OCI-LY1 (cell line): ENCODE data around the gene ADCY2.

Experiments used
- H2AFZ ChIP-seq: fragments of 200-600 bp; sonication (generic), shearing (Covaris generic); 2 replicates; pipeline ENCODE4 v1.6.0; 2014; ENCODE audit warnings: antibody characterized with exemption, mild to moderate bottlenecking, low read length
- H3F3A ChIP-seq: fragments of 200-600 bp; sonication (generic), shearing (Covaris generic); 2 replicates; pipeline ENCODE4 v1.6.0; 2014; ENCODE audit warnings: mild to moderate bottlenecking, antibody characterized with exemption, low read length, moderate library complexity; ENCODE audit not compliant: insufficient read depth
- H3K27ac ChIP-seq: fragments of 200-600 bp; sonication (generic); 2 replicates; pipeline ENCODE4 v1.5.1; 2014; ENCODE audit warnings: low read length, mixed run types, mild to moderate bottlenecking, low read depth; ENCODE audit not compliant: poor library complexity, severe bottlenecking
- H3K27me3 ChIP-seq: fragments of 200-600 bp; sonication (generic); 2 replicates; pipeline ENCODE4 v1.6.0; 2014; ENCODE audit warnings: antibody characterized with exemption, mild to moderate bottlenecking, low read length, moderate library complexity; ENCODE audit not compliant: insufficient read depth
- H3K36me3 ChIP-seq: fragments of 200-600 bp; sonication (generic); 2 replicates; pipeline ENCODE4 v1.6.1; 2014; ENCODE audit warnings: mild to moderate bottlenecking, antibody characterized with exemption, low read length, moderate library complexity, mixed read lengths; ENCODE audit not compliant: insufficient read depth
- H3K4me1 ChIP-seq: fragments of 200-600 bp; sonication (generic); 2 replicates; pipeline ENCODE4 v1.5.1; 2014; ENCODE audit warnings: mild to moderate bottlenecking, low read length, moderate library complexity; ENCODE audit not compliant: insufficient read depth, severe bottlenecking
- H3K4me2 ChIP-seq: fragments of 200-600 bp; sonication (generic), shearing (Covaris generic); 2 replicates; pipeline ENCODE4 v1.6.1; 2014; ENCODE audit warnings: low read length
- H3K4me3 ChIP-seq: fragments of 200-600 bp; sonication (generic); 2 replicates; pipeline ENCODE4 v1.5.1; 2014; ENCODE audit warnings: low read length, low read depth, mild to moderate bottlenecking, mixed read lengths; ENCODE audit not compliant: poor library complexity, severe bottlenecking
- H3K79me2 ChIP-seq: fragments of 200-600 bp; shearing (Covaris generic); 2 replicates; pipeline ENCODE4 v1.6.1; 2016; ENCODE audit warnings: mixed run types, low read length, mixed read lengths; ENCODE audit not compliant: insufficient read depth
- H3K9ac ChIP-seq: fragments of 200-600 bp; sonication (generic), shearing (Covaris generic); 2 replicates; pipeline ENCODE4 v1.6.1; 2014; ENCODE audit warnings: mild to moderate bottlenecking, low read length, mixed read lengths
- H3K9me2 ChIP-seq: fragments of 200-600 bp; sonication (generic), shearing (Covaris generic); 2 replicates; pipeline ENCODE4 v1.6.1; 2014; ENCODE audit warnings: low read depth, mild to moderate bottlenecking, low read length, mixed read lengths
- H3K9me3 ChIP-seq: fragments of 200-600 bp; shearing (Covaris generic); 2 replicates; pipeline ENCODE4 v1.6.1; 2014; ENCODE audit warnings: low read length, mixed read lengths
- H4K20me1 ChIP-seq: fragments of 200-600 bp; sonication (generic), shearing (Covaris generic); 2 replicates; pipeline ENCODE4 v1.6.0; 2016; ENCODE audit warnings: mild to moderate bottlenecking, low read length; ENCODE audit not compliant: insufficient read depth
- EZH2 ChIP-seq: fragments of 200-600 bp; sonication (generic), shearing (Covaris generic); IDR thresholded peaks from 2 replicates; pipeline ENCODE4 v1.8.0; 2017; ENCODE audit warnings: borderline replicate concordance, mixed run types, mild to moderate bottlenecking, antibody characterized with exemption, low read length, moderate library complexity, mixed read lengths
- TF ChIP-seq, protein P1 (sequence below): fragments of 200-600 bp; sonication (generic), shearing (Covaris generic); IDR thresholded peaks from 2 replicates; pipeline ENCODE4 v1.5.1; 2017; ENCODE audit warnings: mild to moderate bottlenecking, antibody characterized with exemption, low read length, moderate library complexity, mixed read lengths

ADCY2 gene

DNA sequence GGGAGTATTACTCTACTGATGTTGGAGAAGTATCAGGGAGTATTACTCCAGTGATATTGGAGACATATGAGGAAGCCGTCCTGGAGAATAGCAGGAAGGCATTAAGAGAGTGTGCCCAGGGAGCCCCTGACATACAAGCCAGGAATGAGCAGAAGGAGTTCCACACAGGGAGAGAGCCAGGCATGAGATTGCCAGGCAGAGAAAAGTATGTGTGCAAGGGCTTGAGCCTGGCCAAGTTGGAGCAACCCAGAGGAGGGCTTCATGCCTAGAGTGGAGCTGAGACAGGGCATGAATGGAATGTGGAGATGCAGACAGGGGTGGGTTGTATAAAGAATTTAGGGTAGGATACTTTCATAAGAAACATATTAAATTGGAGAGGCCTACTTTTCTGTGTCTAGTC, 213.8 kb downstream of the ADCY2 start:
- no peak overlapping the region for H2AFZ ChIP-seq
- H3K9ac ChIP-seq, result no peak overlapping the region
- no peaks in the 10 kb centered on the region for H3K27me3 ChIP-seq
- no peaks in the 10 kb centered on the region for H3K36me3 ChIP-seq
- H3K9me3 ChIP-seq, result no peaks in the 10 kb centered on the region
- no peaks in the 10 kb centered on the region for H3K9me2 ChIP-seq
- H3K79me2 ChIP-seq, result no peaks in the 10 kb centered on the region
- TF ChIP-seq EZH2, result no peak
- TF ChIP-seq, protein P1, sequence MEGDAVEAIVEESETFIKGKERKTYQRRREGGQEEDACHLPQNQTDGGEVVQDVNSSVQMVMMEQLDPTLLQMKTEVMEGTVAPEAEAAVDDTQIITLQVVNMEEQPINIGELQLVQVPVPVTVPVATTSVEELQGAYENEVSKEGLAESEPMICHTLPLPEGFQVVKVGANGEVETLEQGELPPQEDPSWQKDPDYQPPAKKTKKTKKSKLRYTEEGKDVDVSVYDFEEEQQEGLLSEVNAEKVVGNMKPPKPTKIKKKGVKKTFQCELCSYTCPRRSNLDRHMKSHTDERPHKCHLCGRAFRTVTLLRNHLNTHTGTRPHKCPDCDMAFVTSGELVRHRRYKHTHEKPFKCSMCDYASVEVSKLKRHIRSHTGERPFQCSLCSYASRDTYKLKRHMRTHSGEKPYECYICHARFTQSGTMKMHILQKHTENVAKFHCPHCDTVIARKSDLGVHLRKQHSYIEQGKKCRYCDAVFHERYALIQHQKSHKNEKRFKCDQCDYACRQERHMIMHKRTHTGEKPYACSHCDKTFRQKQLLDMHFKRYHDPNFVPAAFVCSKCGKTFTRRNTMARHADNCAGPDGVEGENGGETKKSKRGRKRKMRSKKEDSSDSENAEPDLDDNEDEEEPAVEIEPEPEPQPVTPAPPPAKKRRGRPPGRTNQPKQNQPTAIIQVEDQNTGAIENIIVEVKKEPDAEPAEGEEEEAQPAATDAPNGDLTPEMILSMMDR, result no peak
- H3F3A ChIP-seq, result no peaks in the 10 kb centered on the region
- H3K4me1 ChIP-seq, result no peaks in the 10 kb centered on the region
- no peak overlapping the region for H3K27ac ChIP-seq
- H3K4me3 ChIP-seq, result no peak overlapping the region
- H4K20me1 ChIP-seq, result no peaks in the 10 kb centered on the region
- H3K4me2 ChIP-seq, result no peak overlapping the region

DNA sequence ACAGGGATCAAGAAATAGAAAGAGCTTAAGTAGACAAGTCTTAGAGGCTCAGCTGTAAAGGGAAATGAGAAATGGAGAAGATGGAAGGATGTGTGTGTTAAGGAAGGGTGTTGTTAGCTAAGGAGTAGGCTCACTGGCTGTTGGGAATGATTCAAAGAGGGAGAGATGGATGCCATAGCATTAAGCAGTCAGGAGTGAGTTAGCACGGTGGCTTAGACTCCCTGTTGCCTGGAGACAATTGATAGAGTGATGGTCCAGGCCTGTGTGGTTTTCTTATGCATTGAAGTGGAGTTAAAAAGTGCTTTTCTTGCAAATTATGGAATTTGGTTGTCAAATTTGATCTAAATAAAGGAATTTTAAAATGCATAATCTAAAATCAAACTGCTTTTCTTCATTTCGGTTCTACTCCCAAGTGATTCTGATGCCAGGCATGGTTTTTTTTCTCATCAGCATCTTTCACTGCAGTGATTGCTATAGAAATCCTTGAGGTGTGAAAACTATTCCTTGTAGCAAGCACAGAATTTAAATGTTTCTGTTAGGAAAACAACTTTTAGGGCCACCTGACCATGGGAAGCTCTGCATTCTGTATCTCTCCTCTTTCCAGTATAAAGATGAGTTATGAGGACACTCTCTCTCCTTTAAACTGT, 214.7 kb downstream of the ADCY2 start:
- H3K27me3 ChIP-seq, result no peaks in the 10 kb centered on the region
- H3K4me2 ChIP-seq, result no peak overlapping the region
- H3K9ac ChIP-seq, result no peak overlapping the region
- no peaks in the 10 kb centered on the region for H3K9me3 ChIP-seq
- TF ChIP-seq EZH2, result no peak
- TF ChIP-seq, protein P1, result no peak
- H4K20me1 ChIP-seq, result no peaks in the 10 kb centered on the region
- H3K79me2 ChIP-seq, result no peaks in the 10 kb centered on the region
- no peak overlapping the region for H2AFZ ChIP-seq
- H3K9me2 ChIP-seq, result no peaks in the 10 kb centered on the region
- H3F3A ChIP-seq, result no peaks in the 10 kb centered on the region
- no peak overlapping the region for H3K4me3 ChIP-seq
- H3K4me1 ChIP-seq, result no peaks in the 10 kb centered on the region
- H3K27ac ChIP-seq, result no peak overlapping the region
- no peaks in the 10 kb centered on the region for H3K36me3 ChIP-seq

DNA sequence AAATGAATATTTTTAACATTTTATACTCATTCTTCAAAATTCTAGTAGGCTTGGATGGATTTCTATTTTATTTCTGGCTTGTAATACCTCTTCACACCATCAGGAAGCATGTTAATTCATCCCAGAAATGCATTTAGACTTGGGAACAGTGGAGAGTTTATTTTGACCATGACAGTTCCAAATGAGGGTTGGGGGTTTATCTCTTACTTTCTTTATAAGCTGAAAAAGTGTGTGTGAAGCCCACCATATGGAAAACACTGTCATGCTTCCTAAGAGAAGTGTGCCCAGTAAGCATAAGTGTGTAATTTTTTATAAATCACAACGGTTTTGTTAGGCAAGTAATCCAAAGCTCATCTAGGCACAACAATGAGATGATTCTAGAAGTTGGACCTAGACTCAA, 215.6 kb downstream of the ADCY2 start:
- no peak for TF ChIP-seq EZH2
- TF ChIP-seq, protein P1, result no peak

More for the DNA sequence above, 215.6 kb downstream of the ADCY2 start:
- no peaks in the 10 kb centered on the region for H3K9me2 ChIP-seq
- no peak overlapping the region for H3K4me2 ChIP-seq
- no peak overlapping the region for H3K9ac ChIP-seq
- no peaks in the 10 kb centered on the region for H3K36me3 ChIP-seq
- no peak overlapping the region for H3K4me3 ChIP-seq
- H3K79me2 ChIP-seq, result no peaks in the 10 kb centered on the region
- H3F3A ChIP-seq, result no peaks in the 10 kb centered on the region
- no peaks in the 10 kb centered on the region for H4K20me1 ChIP-seq
- H3K27ac ChIP-seq, result no peak overlapping the region
- H3K9me3 ChIP-seq, result no peaks in the 10 kb centered on the region
- no peaks in the 10 kb centered on the region for H3K27me3 ChIP-seq
- no peak overlapping the region for H2AFZ ChIP-seq
- no peaks in the 10 kb centered on the region for H3K4me1 ChIP-seq
